ENCODE results near the gene PGA3. TPM values are rescaled to one million over a fixed set of nuclear protein-coding genes. Genes with fewer than 3 reads are reported as not detected.

The PGA3 gene
- total and polyA plus RNA-seq, 2 of the 8 experiments (the other 6 are each of a cell fraction or from before 2014, with no cell fraction given) = not detected

DNA sequence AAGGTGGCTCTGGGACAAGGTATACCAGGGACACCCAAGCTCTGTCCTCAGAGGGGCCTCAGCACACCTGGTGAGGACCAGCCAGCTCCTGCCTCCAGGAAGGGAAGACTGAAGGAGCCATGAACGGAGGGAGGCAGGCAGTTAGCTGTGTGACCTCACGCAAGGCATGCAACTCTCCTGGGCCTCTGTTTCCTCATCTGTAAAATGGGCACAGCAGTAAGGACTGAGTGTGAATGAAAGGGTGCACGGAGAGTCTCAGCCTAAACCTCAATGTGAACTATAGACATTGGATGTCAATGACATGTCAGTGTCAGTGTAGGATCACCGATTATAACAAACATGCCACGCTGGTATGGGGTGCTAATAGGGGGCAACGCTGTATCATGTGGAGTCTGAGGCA lies 56.0 kb downstream of the PGA3 start (continued):
- no peak for TF ChIP-seq CTBP2 (IDR thresholded peaks at IDR 0.05; ENCODE audit: borderline replicate concordance, insufficient read depth, insufficient read length, low read length)

Other genes with a start within 250 kb of the PGA3 start
- gene CD6, start 231.8 kb upstream of the PGA3 start, total RNA-seq (2021; fragmentation: NEBNext Ultra II Directional; extraction: Animal tissue kit (Norgen Biotek cat#: 25700)) = 0.19 TPM in 1 of 2 replicates, not detected in the other
- gene CD6, start 231.8 kb upstream of the PGA3 start, polyA plus RNA-seq (2011; rRNA removed) = 0.03 TPM in 2 replicates
- gene CD5, start 101.0 kb upstream of the PGA3 start, total RNA-seq (2021; fragmentation: NEBNext Ultra II Directional; extraction: Animal tissue kit (Norgen Biotek cat#: 25700)) = not detected in 2 replicates
- gene CD5, start 101.0 kb upstream of the PGA3 start, polyA plus RNA-seq (2011; rRNA removed) = not detected in 2 replicates
- 18.0 and 21.0 TPM in 2 replicates for gene VPS37C, start 42.1 kb upstream of the PGA3 start, total RNA-seq (2021; fragmentation: NEBNext Ultra II Directional; extraction: Animal tissue kit (Norgen Biotek cat#: 25700))
- 12.9 and 15.4 TPM in 2 replicates for gene VPS37C, start 42.1 kb upstream of the PGA3 start, polyA plus RNA-seq (2011; rRNA removed)
- gene PGA4, start 18.8 kb downstream of the PGA3 start, total RNA-seq (2021; fragmentation: NEBNext Ultra II Directional; extraction: Animal tissue kit (Norgen Biotek cat#: 25700)) = not detected in 2 replicates
- gene PGA4, start 18.8 kb downstream of the PGA3 start, polyA plus RNA-seq (2011; rRNA removed) = 1.3 and 2.0 TPM in 2 replicates
- 0.67 and 0.84 TPM in 2 replicates for gene PGA5, start 37.7 kb downstream of the PGA3 start, total RNA-seq (2021; fragmentation: NEBNext Ultra II Directional; extraction: Animal tissue kit (Norgen Biotek cat#: 25700))
- 2.0 and 2.5 TPM in 2 replicates for gene PGA5, start 37.7 kb downstream of the PGA3 start, polyA plus RNA-seq (2011; rRNA removed)
- 12.3 and 14.5 TPM in 2 replicates for gene VWCE, start 91.8 kb downstream of the PGA3 start, total RNA-seq (2021; fragmentation: NEBNext Ultra II Directional; extraction: Animal tissue kit (Norgen Biotek cat#: 25700))
- gene VWCE, start 91.8 kb downstream of the PGA3 start, polyA plus RNA-seq (2011; rRNA removed) = 9.5 and 16.8 TPM in 2 replicates
- 275 and 283 TPM in 2 replicates for gene DDB1, start 129.6 kb downstream of the PGA3 start, total RNA-seq (2021; fragmentation: NEBNext Ultra II Directional; extraction: Animal tissue kit (Norgen Biotek cat#: 25700))
- gene DDB1, start 129.6 kb downstream of the PGA3 start, polyA plus RNA-seq (2011; rRNA removed) = 239 and 306 TPM in 2 replicates
- gene TKFC, start 129.7 kb downstream of the PGA3 start, total RNA-seq (2021; fragmentation: NEBNext Ultra II Directional; extraction: Animal tissue kit (Norgen Biotek cat#: 25700)) = 53.5 and 56.0 TPM in 2 replicates
- 55.0 and 84.1 TPM in 2 replicates for gene TKFC, start 129.7 kb downstream of the PGA3 start, polyA plus RNA-seq (2011; rRNA removed)
- gene CYB561A3, start 158.4 kb downstream of the PGA3 start, total RNA-seq (2021; fragmentation: NEBNext Ultra II Directional; extraction: Animal tissue kit (Norgen Biotek cat#: 25700)) = 29.6 and 32.5 TPM in 2 replicates
- gene CYB561A3, start 158.4 kb downstream of the PGA3 start, polyA plus RNA-seq (2011; rRNA removed) = 41.2 and 58.0 TPM in 2 replicates
- gene TMEM138, start 158.9 kb downstream of the PGA3 start, total RNA-seq (2021; fragmentation: NEBNext Ultra II Directional; extraction: Animal tissue kit (Norgen Biotek cat#: 25700)) = 32.9 and 35.3 TPM in 2 replicates
- 48.6 and 59.0 TPM in 2 replicates for gene TMEM138, start 158.9 kb downstream of the PGA3 start, polyA plus RNA-seq (2011; rRNA removed)
- 20.7 and 24.3 TPM in 2 replicates for gene TMEM216, start 189.1 kb downstream of the PGA3 start, total RNA-seq (2021; fragmentation: NEBNext Ultra II Directional; extraction: Animal tissue kit (Norgen Biotek cat#: 25700))
- 71.3 and 103 TPM in 2 replicates for gene TMEM216, start 189.1 kb downstream of the PGA3 start, polyA plus RNA-seq (2011; rRNA removed)
- 95.9 and 96.7 TPM in 2 replicates for gene CPSF7, start 226.5 kb downstream of the PGA3 start, total RNA-seq (2021; fragmentation: NEBNext Ultra II Directional; extraction: Animal tissue kit (Norgen Biotek cat#: 25700))
- 122 and 192 TPM in 2 replicates for gene CPSF7, start 226.5 kb downstream of the PGA3 start, polyA plus RNA-seq (2011; rRNA removed)
- gene SDHAF2, start 226.6 kb downstream of the PGA3 start, total RNA-seq (2021; fragmentation: NEBNext Ultra II Directional; extraction: Animal tissue kit (Norgen Biotek cat#: 25700)) = 41.0 and 44.8 TPM in 2 replicates
- gene SDHAF2, start 226.6 kb downstream of the PGA3 start, polyA plus RNA-seq (2011; rRNA removed) = 81.1 and 114 TPM in 2 replicates

Measured in H1 (cell line).